Endodermal cell (in vitro differentiated cells): ENCODE measurements around the gene SOX6. TPM values are rescaled to one million over a fixed set of nuclear protein-coding genes. Genes with fewer than 3 reads are reported as not detected.
"Not testable (repeated sequence)": the region's sequence is repeated elsewhere in the genome, so short reads cannot be mapped to it uniquely, and the experiment has no call there.

Source experiments
- DNase-seq: peaks from one replicate; pipeline ENCODE4 v3.0.0-alpha.2; 2017
- H3K27ac ChIP-seq: 2 replicates; pipeline ENCODE4 v1.5.1; 2013; ENCODE audit warnings: mild to moderate bottlenecking, low read depth, low read length, moderate library complexity
- H3K27me3 ChIP-seq: 2 replicates; pipeline ENCODE4 v1.6.1; 2013; ENCODE audit warnings: mild to moderate bottlenecking, low read length, moderate library complexity; ENCODE audit not compliant: insufficient read depth, control insufficient read depth, poor library complexity, severe bottlenecking
- H3K36me3 ChIP-seq: 2 replicates; pipeline ENCODE4 v1.7.0; 2013; ENCODE audit warnings: mild to moderate bottlenecking, low read length, moderate library complexity; ENCODE audit not compliant: control insufficient read depth, insufficient read depth
- H3K4me1 ChIP-seq: one replicate; pipeline ENCODE4 v1.7.0; 2013; ENCODE audit warnings: low read length; ENCODE audit not compliant: control insufficient read depth, insufficient read depth
- H3K4me3 ChIP-seq: 2 replicates; pipeline ENCODE4 v1.5.1; 2013; ENCODE audit warnings: mild to moderate bottlenecking, low read length, moderate library complexity
- H3K9ac ChIP-seq: 2 replicates; pipeline ENCODE4 v1.6.1; 2013; ENCODE audit warnings: mild to moderate bottlenecking, low read length, moderate library complexity; ENCODE audit not compliant: poor library complexity, severe bottlenecking; ENCODE audit errors: extremely low read depth
- H3K9me3 ChIP-seq: 2 replicates; pipeline ENCODE4 v1.6.1; 2013; ENCODE audit warnings: mild to moderate bottlenecking, low read length, moderate library complexity; ENCODE audit not compliant: control insufficient read depth
- H3K27ac Mint-ChIP-seq: 2 replicates; pipeline ENCODE4 v1.8.0; 2020; ENCODE audit warnings: mixed read lengths
- H3K27me3 Mint-ChIP-seq: 2 replicates; pipeline ENCODE4 v1.8.0; 2021; ENCODE audit warnings: mild to moderate bottlenecking, mixed read lengths; ENCODE audit not compliant: insufficient read depth
- H3K36me3 Mint-ChIP-seq: 2 replicates; pipeline ENCODE4 v1.8.0; 2020; ENCODE audit warnings: low read depth, mixed read lengths
- H3K4me1 Mint-ChIP-seq: 2 replicates; pipeline ENCODE4 v1.8.0; 2020; ENCODE audit warnings: mixed read lengths
- H3K4me3 Mint-ChIP-seq: 2 replicates; pipeline ENCODE4 v1.8.0; 2020; ENCODE audit warnings: mild to moderate bottlenecking, moderate library complexity, mixed read lengths
- H3K9me3 Mint-ChIP-seq: 2 replicates; pipeline ENCODE4 v1.8.0; 2020; ENCODE audit warnings: mild to moderate bottlenecking, mixed read lengths
- CTCF ChIP-seq: fragments of 200-600 bp; sonication (generic); conservative IDR thresholded peaks from 2 replicates; pipeline ENCODE4 v1.5.0; 2021; ENCODE audit warnings: antibody characterized with exemption, mild to moderate bottlenecking
- WGBS, 2 experiments: methylation state at CpG; one replicate each; pipeline versions ENCODE4 v1.1.5 to v1.1.7; 2013; ENCODE audit warnings: missing lambda C conversion rate in 2 of 2, mixed read lengths in 1 of 2; ENCODE audit not compliant: insufficient coverage in 1 of 2, insufficient read length in 1 of 2; 5-methylcytosine and 5-hydroxymethylcytosine counted together
- total RNA-seq, 2 donors: library from RNA; stranded (reverse); fragmentation: NEBNext Ultra II Directional in 1 of 2; extraction: Animal tissue kit (Norgen Biotek cat#: 25700) in 1 of 2; gene quantifications; 2 replicates in 1 of 2; 3 replicates in 1 of 2; pipeline ENCODE4 v1.2.1, GENCODE V29; 2021

SOX6 gene
- total RNA-seq, 2 donors from 2014 or later, result 0.13 to 0.20 TPM

- H3K9ac ChIP-seq, result no peak overlapping the region
- no peak overlapping the region for H3K4me3 Mint-ChIP-seq
- H3K27me3 ChIP-seq, result peaks cover 6% of the 10 kb centered on the region
- H3K4me1 ChIP-seq, result no peaks in the 10 kb centered on the region
- no peak for TF ChIP-seq CTCF
- H3K36me3 Mint-ChIP-seq, result no peaks in the 10 kb centered on the region
- no peaks in the 10 kb centered on the region for H3K36me3 ChIP-seq
- no peaks in the 10 kb centered on the region for H3K9me3 ChIP-seq
- H3K4me1 Mint-ChIP-seq, result peaks cover 3% of the 10 kb centered on the region
- no peak overlapping the region for H3K4me3 ChIP-seq
- no peak for DNase-seq
- peaks cover 40% of the 10 kb centered on the region for H3K27me3 Mint-ChIP-seq
- H3K27ac ChIP-seq, result no peak overlapping the region
- no peak overlapping the region for H3K27ac Mint-ChIP-seq
- no peaks in the 10 kb centered on the region for H3K9me3 Mint-ChIP-seq
These were observed 36.3 kb upstream of the SOX6 start for GRCh38 chr11:16392616-16393015.

- H3K27me3 Mint-ChIP-seq, result peaks cover 27% of the 10 kb centered on the region
- H3K4me3 ChIP-seq, DNase-seq, H3K9ac ChIP-seq, H3K4me1 ChIP-seq, H3K36me3 Mint-ChIP-seq, H3K9me3 ChIP-seq, H3K36me3 ChIP-seq, H3K27me3 ChIP-seq, H3K4me3 Mint-ChIP-seq, H3K9me3 Mint-ChIP-seq, H3K27ac Mint-ChIP-seq, H3K4me1 Mint-ChIP-seq, H3K27ac ChIP-seq: not testable (repeated sequence)
- 80% methylated on average over 1 of the region's 2 CpGs; no CpG with 5 or more reads in 1 of the 2 experiments for WGBS, 2 experiments
These were observed 34.5 kb upstream of the SOX6 start for GRCh38 chr11:16390826-16391225.

- H3K9me3 Mint-ChIP-seq, result no peaks in the 10 kb centered on the region
- no peak overlapping the region for H3K4me3 Mint-ChIP-seq
- H3K4me1 ChIP-seq, result no peaks in the 10 kb centered on the region
- no peak overlapping the region for H3K4me3 ChIP-seq
- no peaks in the 10 kb centered on the region for H3K27me3 ChIP-seq
- H3K9me3 ChIP-seq, result no peaks in the 10 kb centered on the region
- no peak for TF ChIP-seq CTCF
- no peaks in the 10 kb centered on the region for H3K36me3 ChIP-seq
- no peak for DNase-seq
- H3K27me3 Mint-ChIP-seq, result peaks cover 6% of the 10 kb centered on the region
- no peaks in the 10 kb centered on the region for H3K4me1 Mint-ChIP-seq
- H3K36me3 Mint-ChIP-seq, result no peaks in the 10 kb centered on the region
- no peak overlapping the region for H3K9ac ChIP-seq
- no peak overlapping the region for H3K27ac ChIP-seq
- H3K27ac Mint-ChIP-seq, result no peak overlapping the region
These were observed 28.8 kb upstream of the SOX6 start for GRCh38 chr11:16385099-16385498.

- Mint-ChIP-seq H3K36me3 (no peaks in the 10 kb centered on the region), H3K4me1 (no peaks in the 10 kb centered on the region), H3K27ac (no peak overlapping the region), H3K27me3 (peaks cover 4% of the 10 kb centered on the region), H3K9me3 (no peaks in the 10 kb centered on the region), H3K4me3 (no peak overlapping the region)
- Histone ChIP-seq H3K36me3 (no peaks in the 10 kb centered on the region), H3K9ac (no peak overlapping the region), H3K27ac (no peak overlapping the region), H3K27me3 (no peaks in the 10 kb centered on the region), H3K4me1 (no peaks in the 10 kb centered on the region), H3K9me3 (no peaks in the 10 kb centered on the region), H3K4me3 (no peak overlapping the region)
- DNase-seq, result no peak
- no peak for TF ChIP-seq CTCF
- 100% methylated on average over 2 of the region's 2 CpGs; no CpG with 5 or more reads in 1 of the 2 experiments for WGBS, 2 experiments
These were observed 26.5 kb upstream of the SOX6 start for GRCh38 chr11:16382638-16383380.
